ENCODE measurements around the gene TCF4.

TCF4 gene

GRCh38 chr18:55585920-55586561 is 2.0 kb downstream of the TCF4 start:
- no peak for DNase-seq (ENCODE audit: low read depth)

- DNase-seq (ENCODE audit: low read depth), result no peak
Measured at GRCh38 chr18:55585065-55585919, 2.7 kb downstream of the TCF4 start.

- DNase-seq (ENCODE audit: low read depth), result no peak
Measured at GRCh38 chr18:55584201-55584600, 3.8 kb downstream of the TCF4 start.

- no peak for DNase-seq (ENCODE audit: low read depth)
Measured at GRCh38 chr18:55582325-55582724, 5.7 kb downstream of the TCF4 start.

- no peak for DNase-seq (ENCODE audit: low read depth)
Measured at GRCh38 chr18:55579501-55580270, 8.3 kb downstream of the TCF4 start.

DNA sequence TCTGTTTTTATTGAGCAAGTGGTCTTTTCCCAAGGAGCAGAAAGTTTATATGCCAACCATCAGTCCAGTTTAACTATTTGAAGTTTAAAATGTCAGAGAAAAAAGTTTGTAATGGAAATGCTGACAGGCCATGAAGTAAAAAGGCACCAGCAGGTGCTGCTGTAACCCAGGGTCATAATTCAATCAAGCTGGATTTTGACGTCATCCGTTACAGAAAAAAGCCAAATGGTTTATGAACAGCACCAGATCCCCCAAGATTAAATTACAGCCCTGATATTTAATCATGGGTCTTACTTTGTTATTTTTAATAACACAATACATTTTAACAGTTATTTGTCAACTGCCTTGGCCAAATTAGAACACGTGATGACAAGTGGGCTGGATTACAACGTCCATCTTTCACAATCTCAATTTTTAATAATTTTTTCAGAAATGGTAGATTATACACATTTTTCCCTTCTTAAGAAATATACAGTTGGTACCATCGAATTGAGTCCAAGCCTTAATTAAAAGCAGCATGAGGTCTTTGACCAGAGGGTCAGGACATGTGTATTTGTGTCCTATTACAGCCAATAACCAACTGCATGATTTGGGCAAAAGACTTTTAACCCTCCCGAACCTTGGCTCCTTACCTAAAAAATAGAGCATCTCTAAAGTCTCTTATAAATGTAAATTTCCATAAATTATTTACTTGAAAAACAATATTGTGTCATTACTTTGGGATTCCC is 10.0 kb downstream of the TCF4 start:
- DNase-seq (ENCODE audit: low read depth), result no peak

- no peak for DNase-seq (ENCODE audit: low read depth)
Measured at GRCh38 chr18:55576001-55576400, 12.0 kb downstream of the TCF4 start.

GRCh38 chr18:55575066-55575465 is 12.9 kb downstream of the TCF4 start:
- no peak for DNase-seq (ENCODE audit: low read depth)

DNA sequence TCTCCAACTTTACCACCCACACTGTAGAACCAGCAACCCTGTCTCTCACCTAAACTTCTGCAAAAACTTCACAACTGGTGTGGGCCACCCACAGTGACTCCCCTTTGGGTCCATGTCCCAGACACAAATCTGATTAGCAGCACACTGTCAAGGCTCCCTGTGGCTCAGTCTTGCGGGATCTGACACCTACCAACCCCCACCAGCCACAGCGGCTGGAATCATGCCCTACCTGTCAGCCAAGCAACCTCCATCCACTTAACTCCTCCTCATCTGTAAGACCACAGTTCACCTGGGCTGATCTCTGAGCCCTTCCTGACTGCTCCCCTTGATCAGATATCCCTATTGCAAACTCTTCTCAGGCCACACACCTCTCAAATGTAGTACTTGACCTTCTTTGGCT is 14.6 kb downstream of the TCF4 start:
- DNase-seq (ENCODE audit: low read depth), result no peak

- DNase-seq (ENCODE audit: low read depth), result no peak
Measured at GRCh38 chr18:55570966-55571365, 17.0 kb downstream of the TCF4 start.

DNA sequence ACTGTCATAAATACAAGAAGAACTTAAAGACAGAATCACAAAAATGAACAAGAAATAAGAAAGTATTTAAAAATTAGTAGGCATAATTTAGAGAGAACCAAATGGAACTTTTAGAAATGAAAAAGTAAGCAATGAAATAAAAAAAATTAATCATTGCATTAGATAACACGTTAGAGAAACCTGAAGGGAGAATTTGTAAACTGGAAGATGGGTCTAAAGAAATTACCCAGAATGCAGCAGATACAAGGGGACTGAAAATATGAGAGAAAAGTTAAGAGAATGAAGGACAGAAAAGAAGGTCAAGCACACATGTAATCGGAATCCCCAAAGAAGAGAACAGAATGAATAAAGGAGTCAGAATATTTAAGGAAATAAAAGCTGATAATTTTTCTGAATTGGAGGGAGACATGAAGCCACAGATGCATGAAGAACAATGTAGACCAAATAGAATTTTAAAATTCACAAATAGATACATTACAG is 21.5 kb downstream of the TCF4 start:
- no peak for DNase-seq (ENCODE audit: low read depth)

DNA sequence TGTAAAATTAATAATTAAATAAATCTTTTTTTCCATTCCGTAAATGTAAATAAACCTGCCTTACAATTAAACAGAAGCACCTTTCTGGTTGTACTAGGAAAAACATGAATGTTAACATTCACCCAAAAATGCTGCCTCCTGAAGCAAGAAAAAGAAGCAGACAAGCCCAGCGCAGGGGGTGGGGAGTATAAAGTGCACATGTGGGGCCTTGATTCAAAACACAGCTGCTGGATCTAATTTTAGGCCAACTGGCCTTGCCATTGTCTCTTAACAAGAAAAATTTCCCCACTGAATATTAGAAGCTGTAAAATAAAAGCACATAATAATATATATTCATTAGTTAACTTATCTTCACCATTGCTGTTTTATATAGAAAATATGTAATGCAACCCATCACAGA is 28.3 kb downstream of the TCF4 start:
- DNase-seq (ENCODE audit: low read depth), result no peak

DNA sequence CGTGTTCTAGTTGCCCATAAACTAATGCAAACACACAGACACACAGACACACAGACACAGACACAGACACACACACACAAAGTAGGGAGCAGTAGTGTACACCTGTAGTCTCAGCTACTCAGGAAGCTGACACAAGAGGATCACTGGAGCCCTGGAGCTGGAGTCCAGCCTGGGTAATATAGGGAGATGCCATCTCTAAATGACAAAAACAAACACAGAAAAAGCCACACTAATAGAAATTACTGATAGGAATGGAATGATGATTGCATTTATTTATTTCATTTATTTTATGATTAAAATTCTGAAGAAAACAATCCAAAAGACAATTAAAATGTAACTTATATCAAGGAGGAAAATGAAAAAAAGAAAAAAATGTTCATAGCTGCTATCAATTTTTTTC is 30.8 kb downstream of the TCF4 start:
- DNase-seq (ENCODE audit: low read depth), result no peak

- no peak for DNase-seq (ENCODE audit: low read depth)
Measured at GRCh38 chr18:55555395-55556027, 32.5 kb downstream of the TCF4 start.

- DNase-seq (ENCODE audit: low read depth), result no peak
Measured at GRCh38 chr18:55552526-55553189, 35.3 kb downstream of the TCF4 start.

- DNase-seq (ENCODE audit: low read depth), result no peak
Measured at GRCh38 chr18:55551227-55551626, 36.8 kb downstream of the TCF4 start.

DNA sequence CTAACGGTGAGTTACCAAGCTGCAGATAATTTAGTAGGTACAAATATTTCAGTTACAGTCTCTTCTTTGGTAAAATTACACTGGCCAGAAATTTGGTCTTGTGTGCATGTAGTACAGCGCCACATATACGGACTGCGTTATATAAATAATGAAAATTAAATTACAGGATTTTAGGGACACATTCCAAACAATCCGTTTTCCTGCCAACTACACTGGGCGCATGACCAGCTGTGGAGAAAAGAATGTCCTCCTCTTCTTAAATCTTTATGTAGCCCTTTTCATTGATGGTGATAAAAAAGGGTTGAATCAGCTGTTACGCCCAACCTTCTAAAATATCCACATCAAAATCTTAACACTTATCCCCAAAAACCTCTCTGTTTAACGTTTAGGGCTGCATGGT is 37.5 kb downstream of the TCF4 start:
- DNase-seq (ENCODE audit: low read depth), result no peak

- no peak for DNase-seq (ENCODE audit: low read depth)
Measured at GRCh38 chr18:55549474-55550104, 38.4 kb downstream of the TCF4 start.

- no peak for DNase-seq (ENCODE audit: low read depth)
Measured at GRCh38 chr18:55547705-55548056, 40.3 kb downstream of the TCF4 start.

- DNase-seq (ENCODE audit: low read depth), result no peak
Measured at GRCh38 chr18:55546851-55547704, 40.9 kb downstream of the TCF4 start.

Data from stimulated activated CD8-positive, alpha-beta memory T cell treated with anti-CD3 and anti-CD28 coated beads, Interleukin-15, amount 100 ng/mL, for 1 hour (primary cell).